IMR-90 (cell line): ENCODE data around the gene IREB2. TPM values are rescaled to one million over a fixed set of nuclear protein-coding genes. Genes with fewer than 3 reads are reported as not detected.

Experiments
- ATAC-seq: fragments of 200-7000 bp; cut with Tn5 transposase; 2 replicates; pipeline ENCODE4 v1.9.1; 2020; ENCODE audit warnings: low read depth, mild to moderate bottlenecking, moderate library complexity
- BruUV-seq: library from RNA; stranded (reverse); fragments of 400-500 nt; replicated peaks from 2 replicates; lab custom pipeline; 2021; lab: Mats Ljungman, UMichigan
- CTCF ChIA-PET: fragments of 300-600 bp; formaldehyde crosslinking; extraction: SDS; loops from one replicate; lab custom pipeline; 2021; ENCODE audit warnings: antibody characterized with exemption; lab: Yijun Ruan, JAX
- POLR2A ChIA-PET: fragments of 300-600 bp; sonication (Branson Sonifier 250); formaldehyde crosslinking; loops from one replicate; lab custom pipeline; 2022; ENCODE audit warnings: antibody characterized with exemption; ENCODE audit not compliant: unreplicated experiment; lab: Charles Lee
- DNase-seq: peaks from one replicate; pipeline ENCODE4 v3.0.0; 2013
- H2AFZ ChIP-seq: replicated peaks from 2 replicates; pipeline ENCODE3; 2013; ENCODE audit warnings: low read length, mild to moderate bottlenecking; ENCODE audit not compliant: poor library complexity
- H2AK5ac ChIP-seq: 2 replicates; pipeline ENCODE4 v1.6.1; 2013; ENCODE audit warnings: low read depth, low read length, inconsistent platforms
- H2AK9ac ChIP-seq: replicated peaks from 2 replicates; pipeline ENCODE3; 2013; ENCODE audit warnings: mild to moderate bottlenecking, low read depth, low read length, moderate library complexity; ENCODE audit not compliant: poor library complexity
- H2BK120ac ChIP-seq: 2 replicates; pipeline ENCODE4 v1.6.1; 2013; ENCODE audit warnings: low read depth, low read length, inconsistent platforms
- H2BK15ac ChIP-seq: 3 replicates; pipeline ENCODE4 v1.6.1; 2013; ENCODE audit warnings: low read depth, low read length, inconsistent platforms
- H2BK20ac ChIP-seq: 2 replicates; pipeline ENCODE4 v1.6.1; 2013; ENCODE audit warnings: low read depth, mild to moderate bottlenecking, inconsistent platforms, low read length, moderate library complexity
- H2BK5ac ChIP-seq: 2 replicates; pipeline ENCODE4 v1.6.1; 2013; ENCODE audit warnings: mild to moderate bottlenecking, low read depth, low read length, inconsistent platforms; ENCODE audit not compliant: poor library complexity, severe bottlenecking
- H3K14ac ChIP-seq: replicated peaks from 2 replicates; pipeline ENCODE4 v1.6.1; 2013; ENCODE audit warnings: low read depth, low read length, inconsistent platforms
- H3K18ac ChIP-seq: 2 replicates; pipeline ENCODE4 v1.6.1; 2013; ENCODE audit warnings: low read depth, low read length, control low read depth
- H3K23ac ChIP-seq: 2 replicates; pipeline ENCODE4 v1.6.1; 2013; ENCODE audit warnings: low read depth, low read length, inconsistent platforms
- H3K27ac ChIP-seq: 2 replicates; pipeline ENCODE4 v1.5.1; 2013; ENCODE audit warnings: mild to moderate bottlenecking, control low read depth, low read length; ENCODE audit not compliant: insufficient read depth
- H3K27me3 ChIP-seq: 2 replicates; pipeline ENCODE4 v1.6.1; 2013; ENCODE audit warnings: low read length; ENCODE audit not compliant: control insufficient read depth, insufficient read depth
- H3K36me3 ChIP-seq: 2 replicates; pipeline ENCODE4 v1.6.1; 2013; ENCODE audit warnings: low read length, mixed read lengths; ENCODE audit not compliant: control insufficient read depth, insufficient read depth
- H3K4ac ChIP-seq: 2 replicates; pipeline ENCODE4 v1.6.1; 2013; ENCODE audit warnings: low read depth, low read length, inconsistent platforms
- H3K4me1 ChIP-seq: 2 replicates; pipeline ENCODE4 v1.6.1; 2013; ENCODE audit warnings: low read length, mixed read lengths; ENCODE audit not compliant: control insufficient read depth, insufficient read depth
- H3K4me2 ChIP-seq: 2 replicates; pipeline ENCODE4 v1.6.1; 2013; ENCODE audit warnings: low read depth, mild to moderate bottlenecking, control low read depth, low read length, moderate library complexity
- H3K4me3 ChIP-seq: 2 replicates; pipeline ENCODE4 v1.5.1; 2013; ENCODE audit warnings: low read depth, mild to moderate bottlenecking, control low read depth, low read length, moderate library complexity; ENCODE audit not compliant: insufficient read depth
- H3K56ac ChIP-seq: 2 replicates; pipeline ENCODE4 v1.6.1; 2013; ENCODE audit warnings: low read length, inconsistent platforms; ENCODE audit not compliant: insufficient read depth; ENCODE audit errors: extremely low read depth
- H3K79me1 ChIP-seq, 2 experiments: 2 replicates each; pipeline ENCODE4 v1.6.1; 2013; ENCODE audit warnings: low read length in 2 of 2, inconsistent platforms in 1 of 2, low read depth in 1 of 2
- H3K9ac ChIP-seq: 2 replicates; pipeline ENCODE4 v1.6.1; 2013; ENCODE audit warnings: low read depth, low read length, control low read depth
- H3K9me1 ChIP-seq: 2 replicates; pipeline ENCODE4 v1.6.1; 2013; ENCODE audit warnings: low read length, inconsistent platforms; ENCODE audit not compliant: insufficient read depth
- H3K9me3 ChIP-seq: 2 replicates; pipeline ENCODE4 v1.6.1; 2013; ENCODE audit warnings: low read length; ENCODE audit not compliant: control insufficient read depth, insufficient read depth
- H4K20me1 ChIP-seq: 2 replicates; pipeline ENCODE4 v1.6.1; 2013; ENCODE audit warnings: low read length, inconsistent platforms; ENCODE audit not compliant: insufficient read depth
- H4K5ac ChIP-seq: 2 replicates; pipeline ENCODE4 v1.6.1; 2013; ENCODE audit warnings: mild to moderate bottlenecking, low read depth, low read length, control low read depth
- H4K8ac ChIP-seq, 2 experiments: 2 replicates each; pipeline ENCODE4 v1.6.1; 2013; ENCODE audit warnings: low read depth in 2 of 2, low read length in 2 of 2, control low read depth in 1 of 2, inconsistent platforms in 1 of 2
- H4K91ac ChIP-seq: 2 replicates; pipeline ENCODE4 v1.6.1; 2013; ENCODE audit warnings: low read depth, low read length, inconsistent platforms; ENCODE audit not compliant: insufficient read depth
- BHLHE40 ChIP-seq: fragments of 150-350 bp; IDR thresholded peaks from 2 replicates; pipeline ENCODE4 v1.6.1; 2016; ENCODE audit warnings: mild to moderate bottlenecking, low read depth, low read length
- CEBPB ChIP-seq: IDR thresholded peaks from 2 replicates; pipeline ENCODE4 v1.6.1; 2012; ENCODE audit warnings: low read depth, low read length, improper control_type of control experiment
- CHD1 ChIP-seq: IDR thresholded peaks from 2 replicates; pipeline ENCODE4 v1.6.1; 2012; ENCODE audit warnings: low read depth, low read length, improper control_type of control experiment
- CTCF ChIP-seq: conservative IDR thresholded peaks from 2 replicates; pipeline ENCODE4 v1.5.1; 2012; ENCODE audit warnings: mild to moderate bottlenecking, low read depth, low read length, improper control_type of control experiment
- ELK1 ChIP-seq: fragments of 150-350 bp; IDR thresholded peaks from 2 replicates; pipeline ENCODE4 v1.6.1; 2016; ENCODE audit warnings: low read depth, mild to moderate bottlenecking, low read length, moderate library complexity, borderline replicate concordance
- FOS ChIP-seq: fragments of 150-350 bp; IDR thresholded peaks from 2 replicates; pipeline ENCODE4 v1.6.1; 2016; ENCODE audit warnings: low read depth, low read length
- MAZ ChIP-seq: IDR thresholded peaks from 2 replicates; pipeline ENCODE4 v1.6.1; 2012; ENCODE audit warnings: low read depth, mild to moderate bottlenecking, low read length, improper control_type of control experiment, moderate library complexity, borderline replicate concordance
- MXI1 ChIP-seq: IDR thresholded peaks from 2 replicates; pipeline ENCODE4 v1.6.1; 2012; ENCODE audit warnings: low read depth, mild to moderate bottlenecking, low read length, moderate library complexity, borderline replicate concordance
- NFE2L2 ChIP-seq: fragments of 150-350 bp; IDR thresholded peaks from 2 replicates; pipeline ENCODE4 v1.6.1; 2016; ENCODE audit warnings: low read depth, mild to moderate bottlenecking, low read length
- POLR2A ChIP-seq: IDR thresholded peaks from 2 replicates; pipeline ENCODE4 v1.6.1; 2012; ENCODE audit warnings: mild to moderate bottlenecking, low read depth, low read length
- RAD21 ChIP-seq: IDR thresholded peaks from 2 replicates; pipeline ENCODE4 v1.6.1; 2012; ENCODE audit warnings: low read length, improper control_type of control experiment
- RCOR1 ChIP-seq: IDR thresholded peaks from 2 replicates; pipeline ENCODE4 v1.6.1; 2012; ENCODE audit warnings: mild to moderate bottlenecking, low read length, improper control_type of control experiment; ENCODE audit not compliant: insufficient replicate concordance
- RFX5 ChIP-seq: IDR thresholded peaks from 2 replicates; pipeline ENCODE4 v1.8.0; 2012; ENCODE audit warnings: low read depth, mild to moderate bottlenecking, low read length, moderate library complexity
- SMC3 ChIP-seq: fragments of 150-350 bp; IDR thresholded peaks from 2 replicates; pipeline ENCODE4 v1.6.1; 2016; ENCODE audit warnings: low read depth, mild to moderate bottlenecking, antibody characterized with exemption, low read length, moderate library complexity
- USF2 ChIP-seq: fragments of 150-350 bp; IDR thresholded peaks from 2 replicates; pipeline ENCODE4 v1.6.1; 2017; ENCODE audit warnings: mild to moderate bottlenecking, antibody characterized with exemption, low read length, low read depth
- WGBS, 2 experiments: methylation state at CpG; one replicate each; pipeline versions ENCODE4 v1.1.5 to v1.1.7; 2013; ENCODE audit warnings: missing lambda C conversion rate in 2 of 2; ENCODE audit not compliant: insufficient read length in 1 of 2; ENCODE audit errors: extremely low coverage in 2 of 2; 5-methylcytosine and 5-hydroxymethylcytosine counted together
- dilution Hi-C: fragments of 300-500 bp; cut with HindIII; formaldehyde crosslinking; loops from one replicate; pipeline ENCODE4 v1.14.3; 2018; ENCODE audit warnings: low sequenced_read_pairs; ENCODE audit not compliant: unreplicated experiment
- in situ Hi-C: fragments of 300-500 bp; cut with MboI; formaldehyde crosslinking; loops from 3 replicates; pipeline ENCODE4 v1.14.3; 2019; ENCODE audit warnings: low sequenced_read_pairs, inconsistent platforms, mixed read lengths
- intact Hi-C: fragments of 100-400 bp; cut with micrococcal nuclease; formaldehyde crosslinking; loops from 2 replicates; pipeline ENCODE4 v1.10.0; 2022
- polyA plus RNA-seq, 3 experiments: library from polyadenylated mRNA; depleted of rRNA; stranded (reverse); fragments of >200 nt; gene quantifications; 2 replicates each; pipeline ENCODE4 v1.2.3, GENCODE V29; 2012; ENCODE audit warnings: low replicate concordance in 1 of 3
- total RNA-seq: library from RNA; depleted of rRNA; stranded (reverse); fragments of >200 nt; gene quantifications from 2 replicates; pipeline ENCODE4 v1.2.3, GENCODE V29; 2012

Gene IREB2
- total and polyA plus RNA-seq, 2 of the 4 experiments (the other 2 are of a cell fraction) = 12.2 to 13.5 TPM

GRCh38 chr15:78432664-78433063, 5.4 kb upstream of the IREB2 start:
- Histone ChIP-seq H3K14ac (no peak overlapping the region), H3K9me1 (no peaks in the 10 kb centered on the region), H3K4me1 (no peaks in the 10 kb centered on the region), H4K91ac (no peak overlapping the region), H2AK5ac (no peak overlapping the region), H2BK5ac (no peak overlapping the region), H3K4me2 (no peak overlapping the region), H3K9ac (no peak overlapping the region), H3K27ac (no peak overlapping the region), H3K4ac (no peak overlapping the region), H2AFZ (no peak overlapping the region), H2BK120ac (no peak overlapping the region), H2BK15ac (no peak overlapping the region), H3K36me3 (no peaks in the 10 kb centered on the region), H4K5ac (no peak overlapping the region), H3K79me1 (0 out of 4 replicates have a peak, but pooled peaks cover 0 to 5% of the 10 kb centered on the region in 2 experiments), H3K23ac (no peak overlapping the region), H3K27me3 (peaks cover 22% of the 10 kb centered on the region), H3K4me3 (no peak overlapping the region), H2AK9ac (no peak overlapping the region), H4K8ac (no peak overlapping the region), H3K18ac (no peak overlapping the region), H3K56ac (no peak overlapping the region), H3K9me3 (peaks cover 2% of the 10 kb centered on the region), H4K20me1 (no peaks in the 10 kb centered on the region), H2BK20ac (no peak overlapping the region)
- in situ Hi-C loops = loop anchor here (25.0 kb wide), 1 partner anchor 470 kb away; no protein-coding TSS in a partner anchor
- WGBS, 2 experiments = no CpG with 5 or more reads among the region's 1 CpG
- no peak for DNase-seq
- CTCF ChIA-PET = interaction anchor here (0.6 kb wide), 1 partner anchor 117 kb away, joined by 3 read pairs; no protein-coding TSS in a partner anchor
- TF ChIP-seq USF2 = no peak
- TF ChIP-seq FOS = no peak
- TF ChIP-seq CHD1 = no peak
- no peak for TF ChIP-seq POLR2A
- no peak for TF ChIP-seq RFX5
- no peak for TF ChIP-seq CEBPB
- TF ChIP-seq MXI1 = no peak
- no peak for TF ChIP-seq BHLHE40
- TF ChIP-seq ELK1 = no peak
- no peak for TF ChIP-seq NFE2L2
- no peak for TF ChIP-seq SMC3
- no peak for TF ChIP-seq MAZ
- TF ChIP-seq RAD21 = no peak
- no peak for TF ChIP-seq CTCF
- no peak for TF ChIP-seq RCOR1
- POLR2A ChIA-PET = no interaction called here
- ATAC-seq = no peak
- BruUV-seq = no TSS peak
- dilution Hi-C loops = no loop called here
- intact Hi-C loops = no loop called here
